GM13976 (cell line): Measurements from ENCODE around the gene ALDH1B1.

Experiments
- DNase-seq: peaks from one replicate; pipeline ENCODE4 v3.0.0; 2012; ENCODE audit warnings: low spot score
- CTCF ChIP-seq: IDR thresholded peaks from 2 replicates; pipeline ENCODE4 v1.5.1; 2012; ENCODE audit warnings: borderline replicate concordance, mild to moderate bottlenecking; ENCODE audit not compliant: insufficient read depth; ENCODE audit errors: extremely low read depth, missing control alignments, control extremely low read depth
- in situ Hi-C: fragments of 300-500 bp; cut with MboI; formaldehyde crosslinking; loops from one replicate; pipeline ENCODE4 v1.12.0; 2022; ENCODE audit warnings: low sequenced_read_pairs, mixed read lengths, inconsistent platforms; ENCODE audit not compliant: unreplicated experiment

Gene ALDH1B1

GRCh38 chr9:38347271-38347671, 45.2 kb upstream of the ALDH1B1 start:
- DNase-seq = no peak
- no peak for TF ChIP-seq CTCF
- in situ Hi-C loops = no loop called here

- DNase-seq = no peak
- in situ Hi-C loops = no loop called here
These were observed 44.6 kb upstream of the ALDH1B1 start for GRCh38 chr9:38347946-38348345.

GRCh38 chr9:38350529-38350928, 42.0 kb upstream of the ALDH1B1 start:
- no peak for TF ChIP-seq CTCF
- no peak for DNase-seq
- in situ Hi-C loops = loop anchor here (25.0 kb wide), 1 partner anchor 613 kb away; no protein-coding TSS in a partner anchor

More at GRCh38 chr9:38347946-38348345, 44.6 kb upstream of the ALDH1B1 start:
- no peak for TF ChIP-seq CTCF

- in situ Hi-C loops = loop anchor here (25.0 kb wide), 1 partner anchor 615 kb away; no protein-coding TSS in a partner anchor
- no peak for TF ChIP-seq CTCF
- no peak for DNase-seq
These were observed 39.8 kb upstream of the ALDH1B1 start for GRCh38 chr9:38352530-38353328.

GRCh38 chr9:38355115-38355514, 37.4 kb upstream of the ALDH1B1 start:
- no peak for DNase-seq
- in situ Hi-C loops = loop anchor here (25.0 kb wide), 1 partner anchor 618 kb away; no protein-coding TSS in a partner anchor
- no peak for TF ChIP-seq CTCF

GRCh38 chr9:38355517-38356120, 36.9 kb upstream of the ALDH1B1 start:
- no peak for DNase-seq
- in situ Hi-C loops = loop anchor here (25.0 kb wide), 1 partner anchor 618 kb away; no protein-coding TSS in a partner anchor
- TF ChIP-seq CTCF = no peak
